HG03280 (cell line): ENCODE measurements around the gene DNAJB8.

ENCODE experiments used
- ATAC-seq: cut with Tn5 transposase; IDR thresholded peaks from one replicate; pipeline ENCODE4 v1.9.1; 2021; ENCODE audit warnings: mild to moderate bottlenecking, moderate library complexity; ENCODE audit not compliant: unreplicated experiment

Gene DNAJB8

GRCh38 chr3:128413413-128414205 lies 53.1 kb downstream of the DNAJB8 start:
- ATAC-seq = no peak

GRCh38 chr3:128413003-128413370 lies 53.7 kb downstream of the DNAJB8 start:
- no peak for ATAC-seq
